LNCaP clone FGC (cell line): ENCODE data around the gene UNC93B1.
A peak's percentile ranks its signal among the peaks of the same experiment; 100 is the strongest.

Source experiments
- DNase-seq: peaks from one replicate; pipeline ENCODE4 v3.0.0-alpha.2; 2011; ENCODE audit warnings: low read depth
- H3K4me3 ChIP-seq: 2 replicates; pipeline ENCODE4 v1.5.1; 2011; ENCODE audit warnings: mild to moderate bottlenecking, low read depth, low read length, control low read depth
- TF ChIP-seq, protein P1 (sequence below): IDR thresholded peaks from 2 replicates; pipeline ENCODE4 v1.5.1; 2012; ENCODE audit warnings: mild to moderate bottlenecking; ENCODE audit not compliant: control insufficient read depth, insufficient read depth; ENCODE audit errors: extremely low read depth

UNC93B1 gene

DNA sequence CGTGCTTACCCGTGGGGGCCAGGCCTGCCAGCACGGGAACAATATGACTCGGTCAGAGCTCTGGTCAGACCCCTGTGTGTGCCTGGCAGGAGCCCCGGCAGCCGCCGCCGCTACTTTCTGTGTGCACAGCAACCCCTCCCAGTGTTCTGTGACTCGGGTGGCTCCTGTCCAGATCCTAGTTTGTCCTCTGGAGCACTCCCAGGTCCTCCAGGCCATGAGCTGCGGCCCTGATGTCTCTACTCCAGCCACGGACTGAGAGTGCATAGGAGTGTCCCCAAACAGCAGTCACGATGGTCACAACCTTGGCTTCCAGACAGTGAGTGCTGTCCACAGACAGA is 29.8 kb upstream of the UNC93B1 start:
- no peak for DNase-seq
- TF ChIP-seq, protein P1, sequence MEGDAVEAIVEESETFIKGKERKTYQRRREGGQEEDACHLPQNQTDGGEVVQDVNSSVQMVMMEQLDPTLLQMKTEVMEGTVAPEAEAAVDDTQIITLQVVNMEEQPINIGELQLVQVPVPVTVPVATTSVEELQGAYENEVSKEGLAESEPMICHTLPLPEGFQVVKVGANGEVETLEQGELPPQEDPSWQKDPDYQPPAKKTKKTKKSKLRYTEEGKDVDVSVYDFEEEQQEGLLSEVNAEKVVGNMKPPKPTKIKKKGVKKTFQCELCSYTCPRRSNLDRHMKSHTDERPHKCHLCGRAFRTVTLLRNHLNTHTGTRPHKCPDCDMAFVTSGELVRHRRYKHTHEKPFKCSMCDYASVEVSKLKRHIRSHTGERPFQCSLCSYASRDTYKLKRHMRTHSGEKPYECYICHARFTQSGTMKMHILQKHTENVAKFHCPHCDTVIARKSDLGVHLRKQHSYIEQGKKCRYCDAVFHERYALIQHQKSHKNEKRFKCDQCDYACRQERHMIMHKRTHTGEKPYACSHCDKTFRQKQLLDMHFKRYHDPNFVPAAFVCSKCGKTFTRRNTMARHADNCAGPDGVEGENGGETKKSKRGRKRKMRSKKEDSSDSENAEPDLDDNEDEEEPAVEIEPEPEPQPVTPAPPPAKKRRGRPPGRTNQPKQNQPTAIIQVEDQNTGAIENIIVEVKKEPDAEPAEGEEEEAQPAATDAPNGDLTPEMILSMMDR: no peak
- H3K4me3 ChIP-seq: no peak overlapping the region

DNA sequence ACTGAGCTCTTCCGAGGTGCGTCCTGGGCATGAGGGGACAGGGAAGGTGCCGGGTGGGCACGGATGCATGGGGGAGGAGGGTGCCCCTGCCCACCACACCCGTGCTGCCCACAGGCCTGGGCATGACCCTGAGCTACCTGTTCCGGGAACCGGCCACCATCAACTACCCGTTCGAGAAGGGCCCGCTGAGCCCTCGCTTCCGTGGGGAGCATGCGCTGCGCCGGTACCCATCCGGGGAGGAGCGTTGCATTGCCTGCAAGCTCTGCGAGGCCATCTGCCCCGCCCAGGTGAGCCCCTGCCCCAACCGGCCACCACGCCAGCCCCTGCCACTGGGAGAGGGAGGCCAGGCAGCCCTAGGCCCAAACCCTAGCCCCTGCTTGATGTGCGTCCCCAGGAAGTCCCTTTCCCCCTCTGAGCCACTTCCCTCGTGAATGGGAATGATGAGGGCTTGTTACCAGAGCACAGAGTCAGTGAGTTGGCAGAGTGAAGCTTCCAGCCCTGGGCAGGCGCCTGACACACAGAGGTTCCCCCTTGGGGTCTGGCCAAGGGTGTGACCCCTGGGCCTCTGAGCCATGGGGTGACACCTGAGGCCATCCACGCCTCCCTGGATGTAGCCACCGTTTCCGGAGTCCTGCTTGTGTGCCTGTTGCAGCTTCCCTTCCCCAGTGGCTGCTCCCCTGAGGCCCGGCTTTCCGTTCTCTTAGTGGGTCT is 29.3 kb upstream of the UNC93B1 start:
- no peak for DNase-seq
- TF ChIP-seq, protein P1: no peak
- H3K4me3 ChIP-seq: no peak overlapping the region

DNA sequence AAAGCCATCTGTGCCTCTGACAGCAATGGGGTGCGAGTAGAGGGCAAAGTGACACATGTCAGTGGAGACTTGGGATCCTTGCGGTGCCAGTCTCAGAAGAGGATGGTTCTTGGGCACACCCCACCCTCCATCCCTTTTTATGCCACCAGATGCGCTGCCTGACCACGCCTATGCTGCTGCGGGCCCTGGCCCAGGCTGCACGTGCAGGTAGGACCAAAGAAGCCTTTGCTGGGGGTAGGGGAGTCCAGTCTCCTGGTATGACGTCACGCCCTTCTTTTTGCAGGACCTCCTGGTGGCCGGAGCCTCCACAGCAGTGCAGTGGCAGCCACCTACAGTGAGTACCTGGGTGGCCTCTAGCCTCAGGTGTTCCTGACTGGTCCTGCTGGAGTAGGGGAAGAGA is 28.1 kb upstream of the UNC93B1 start:
- TF ChIP-seq, protein P1: no peak
- no peak overlapping the region for H3K4me3 ChIP-seq
- DNase-seq: no peak

DNA sequence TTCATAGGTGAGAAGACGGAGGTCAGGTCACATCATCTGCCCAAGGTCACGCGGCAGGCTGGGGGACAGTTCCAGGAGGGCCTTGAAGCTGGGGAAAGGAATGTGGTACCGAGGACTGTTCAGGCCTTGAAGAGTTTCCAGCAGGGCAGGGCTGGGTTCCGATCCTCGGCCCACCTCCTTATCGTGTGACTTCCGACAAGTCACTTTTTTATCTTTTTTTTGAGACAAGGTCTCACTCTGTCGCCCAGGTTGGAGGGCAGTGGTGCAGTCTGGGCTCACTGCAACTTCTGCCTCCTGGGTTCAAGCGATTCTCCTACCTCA is 27.2 kb upstream of the UNC93B1 start:
- TF ChIP-seq, protein P1: no peak
- DNase-seq: no peak

DNA sequence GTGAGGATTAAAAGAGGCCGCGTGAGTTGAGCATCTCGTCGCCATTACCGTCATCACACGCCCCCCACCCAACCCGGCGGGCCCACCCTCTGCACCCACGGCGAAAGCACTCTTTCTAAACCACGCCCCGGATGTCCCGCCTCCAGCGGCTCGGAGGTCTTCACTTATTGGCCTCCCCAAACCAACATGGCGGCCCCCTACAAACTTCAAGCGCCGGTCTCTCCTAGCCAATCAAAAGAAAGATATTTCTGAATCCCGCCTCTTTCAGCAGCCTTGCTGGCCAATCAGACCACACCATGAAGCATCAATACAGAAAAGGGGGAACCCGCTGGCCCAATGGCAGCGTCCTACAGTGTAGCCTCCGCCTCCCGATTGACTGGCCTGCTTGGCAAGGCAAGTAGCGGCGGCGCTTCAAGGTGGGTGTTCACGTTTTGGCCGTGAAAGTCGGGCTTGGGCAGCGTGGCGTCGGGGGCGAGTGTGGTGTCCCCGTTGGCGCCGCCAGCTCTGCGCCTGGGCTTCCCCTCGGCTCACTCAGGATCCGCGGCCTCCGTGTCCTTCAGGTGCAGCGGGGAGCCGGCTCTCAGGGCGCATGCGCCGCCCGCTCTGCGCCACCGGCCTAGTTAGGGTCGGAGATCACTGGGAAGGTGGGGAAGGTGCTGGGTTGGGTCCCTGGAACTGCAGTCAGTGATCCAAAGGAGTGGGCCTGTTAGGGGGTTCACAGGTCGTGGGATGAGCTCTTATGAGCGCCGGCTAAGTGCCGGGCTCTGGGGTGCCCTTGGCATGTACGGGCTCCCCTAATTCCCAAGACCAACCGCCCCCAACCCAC is 26.6 kb upstream of the UNC93B1 start, which contains the start of gene NDUFS8:
Gene NDUFS8, plus strand, starts transcription at position 364 of the 826 bp plus-strand sequence. CDS start 1,471 bp downstream, outside the sequence.
- peak; percentile 98 for DNase-seq
- peak within 1 kb of the TSS; percentile 83 for H3K4me3 ChIP-seq
- TF ChIP-seq, protein P1: no peak

More for the DNA sequence above, 27.2 kb upstream of the UNC93B1 start:
- peak overlapping the region; percentile 83 for H3K4me3 ChIP-seq

DNA sequence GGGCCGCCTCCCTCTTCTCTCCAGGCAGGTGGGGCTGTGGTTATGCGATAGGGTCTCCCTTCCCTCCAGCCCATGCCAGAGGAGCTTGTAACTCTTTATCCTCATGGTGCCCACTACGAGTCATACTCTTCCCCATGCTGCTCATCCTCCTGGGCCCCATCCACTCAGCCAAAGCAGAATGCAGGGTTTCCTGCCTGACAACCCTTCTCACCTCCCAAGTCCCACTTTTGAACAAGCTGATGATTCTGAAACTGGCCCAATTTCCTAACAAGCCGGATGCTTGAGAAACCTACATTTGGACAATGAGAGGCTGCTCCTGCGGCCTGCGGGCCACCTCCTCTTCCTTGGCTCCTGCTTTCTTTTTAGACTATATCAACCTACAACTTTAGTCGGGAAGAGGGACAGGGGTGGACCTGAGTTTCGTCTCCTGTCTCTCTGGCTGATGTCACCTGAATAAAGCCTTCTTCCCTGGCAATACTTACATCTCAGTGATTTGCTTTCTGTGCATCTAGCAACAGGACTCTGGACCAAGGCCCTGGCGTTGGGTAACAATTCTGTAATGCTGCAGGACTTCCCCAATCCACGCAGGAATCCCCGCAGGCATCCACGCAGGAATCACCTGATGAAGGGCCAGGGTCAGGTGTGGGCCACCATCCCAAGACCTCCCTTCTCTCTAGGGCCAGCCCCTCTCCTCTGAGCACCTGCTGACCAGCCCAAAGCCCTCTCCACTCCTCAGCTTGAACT is 25.1 kb upstream of the UNC93B1 start:
- no peak for DNase-seq
- TF ChIP-seq, protein P1: no peak
- H3K4me3 ChIP-seq: peak overlapping the region; percentile 83
